Activated CD4-positive, alpha-beta memory T cell treated with anti-CD3 and anti-CD28 coated beads for 36 hours (primary cell): ENCODE data around the gene SLC36A1. TPM values are rescaled to one million over a fixed set of nuclear protein-coding genes. Genes with fewer than 3 reads are reported as not detected.

ENCODE experiments used
- CTCF ChIA-PET: fragments of 350-600 bp; sonication (Branson Sonifier 250); formaldehyde crosslinking; loops from one replicate; lab custom pipeline; 2021; ENCODE audit warnings: antibody characterized with exemption, inconsistent platforms; lab: Charles Lee
- POLR2A ChIA-PET: fragments of 350-600 bp; sonication (Branson Sonifier 250); formaldehyde crosslinking; loops from one replicate; lab custom pipeline; 2021; ENCODE audit warnings: antibody characterized with exemption; lab: Charles Lee
- DNase-seq: peaks from one replicate; pipeline ENCODE4 v3.0.0-alpha.2; 2020
- H3K27ac Mint-ChIP-seq: one replicate; pipeline ENCODE4 v1.8.0; 2021; ENCODE audit warnings: mixed read lengths
- H3K27me3 Mint-ChIP-seq: one replicate; pipeline ENCODE4 v1.8.0; 2021; ENCODE audit warnings: mixed read lengths
- H3K36me3 Mint-ChIP-seq: one replicate; pipeline ENCODE4 v1.8.0; 2021; ENCODE audit warnings: mixed read lengths
- H3K4me1 Mint-ChIP-seq: one replicate; pipeline ENCODE4 v1.8.0; 2021; ENCODE audit warnings: low read depth, mixed read lengths
- H3K4me3 Mint-ChIP-seq: one replicate; pipeline ENCODE4 v1.8.0; 2021; ENCODE audit warnings: mild to moderate bottlenecking, mixed read lengths
- H3K9me3 Mint-ChIP-seq: one replicate; pipeline ENCODE4 v1.8.0; 2021; ENCODE audit warnings: mixed read lengths
- intact Hi-C: fragments of 100-400 bp; cut with micrococcal nuclease; formaldehyde crosslinking; loops from one replicate; pipeline ENCODE4 v1.15.1; 2023
- total RNA-seq, 2 experiments: library from RNA; stranded (reverse); gene quantifications; one replicate each; pipeline ENCODE4 v1.2.3, GENCODE V29; 2021

Gene SLC36A1
- total RNA-seq, 2 experiments from 2014 or later, result 3.8 to 3.9 TPM

- intact Hi-C loops, result no loop called here
- no peaks in the 10 kb centered on the region for H3K9me3 Mint-ChIP-seq
- ChIA-PET CTCF (interaction anchor here (1.5 to 1.9 kb wide), 2 partner anchors 9 to 196 kb away, joined by 8 read pairs; partner anchors contain the start of gene SLC36A1), POLR2A (no interaction called here)
- no peak for DNase-seq
- H3K4me3 Mint-ChIP-seq, result no peak overlapping the region
- H3K27ac Mint-ChIP-seq, result no peak overlapping the region
- peaks cover 3% of the 10 kb centered on the region for H3K36me3 Mint-ChIP-seq
- H3K27me3 Mint-ChIP-seq, result no peaks in the 10 kb centered on the region
- peaks cover 6% of the 10 kb centered on the region for H3K4me1 Mint-ChIP-seq
Measured at GRCh38 chr5:151456321-151456940, 9.0 kb downstream of the SLC36A1 start.

DNA sequence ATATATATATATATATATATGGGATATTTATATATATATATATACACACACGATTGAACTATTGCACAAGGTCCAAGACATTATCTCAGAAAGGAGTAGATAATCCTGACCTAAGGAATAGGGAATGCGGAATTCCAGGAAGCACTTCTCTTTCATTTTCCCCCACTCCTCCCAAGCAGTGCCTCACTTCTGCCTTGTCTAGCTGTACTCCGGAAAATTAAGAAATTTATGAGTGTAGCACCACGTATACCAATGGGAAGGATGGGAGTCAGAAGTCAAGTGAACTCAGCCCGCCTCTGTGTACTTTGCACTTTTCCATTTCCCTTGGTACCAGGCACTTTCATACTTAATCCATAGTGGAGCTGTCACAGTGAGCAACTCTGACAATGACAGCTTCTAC is 10.9 kb downstream of the SLC36A1 start:
- POLR2A ChIA-PET, result no interaction called here
- no peaks in the 10 kb centered on the region for H3K27me3 Mint-ChIP-seq
- no peak overlapping the region for H3K27ac Mint-ChIP-seq
- DNase-seq, result no peak
- H3K9me3 Mint-ChIP-seq, result no peaks in the 10 kb centered on the region
- no peaks in the 10 kb centered on the region for H3K4me1 Mint-ChIP-seq
- H3K36me3 Mint-ChIP-seq, result peaks cover 3% of the 10 kb centered on the region
- H3K4me3 Mint-ChIP-seq, result no peak overlapping the region
- CTCF ChIA-PET, result interaction anchor here (1.0 to 2.5 kb wide), 2 partner anchors 11 to 194 kb away, joined by 3 to 18 read pairs; partner anchors contain the start of gene SLC36A1
- intact Hi-C loops, result no loop called here

DNA sequence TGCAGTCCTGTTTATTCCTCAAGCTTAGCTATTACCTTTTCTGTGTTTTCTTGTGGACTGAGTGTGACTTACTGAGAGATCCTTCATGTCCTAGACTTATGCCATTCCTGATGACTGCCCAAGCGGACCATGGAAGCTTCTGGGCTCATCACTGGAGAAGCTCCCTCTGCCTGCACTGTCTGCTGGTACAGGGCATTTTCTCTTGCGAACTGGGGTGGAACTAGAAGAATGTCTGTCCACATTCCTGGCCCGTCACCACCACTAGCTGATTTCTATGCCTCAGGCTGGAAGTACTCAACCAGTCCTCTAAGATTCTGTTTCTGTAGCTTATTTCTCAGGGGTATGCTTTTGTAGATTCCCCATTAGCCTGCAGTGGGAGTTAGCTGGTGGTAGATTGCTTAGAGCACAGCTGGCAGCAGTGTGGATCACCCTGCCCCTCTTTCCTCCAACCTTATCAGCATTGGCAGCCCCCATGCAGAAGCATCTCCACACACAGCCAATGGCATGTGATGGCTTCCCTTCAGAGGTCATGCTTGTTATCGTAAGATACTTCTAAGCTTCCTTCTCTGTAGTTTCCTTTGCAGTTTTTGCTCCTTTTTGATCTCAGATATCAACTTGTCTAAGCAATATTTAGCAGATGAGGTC is 12.4 kb downstream of the SLC36A1 start:
- no peak overlapping the region for H3K4me3 Mint-ChIP-seq
- no peak overlapping the region for H3K27ac Mint-ChIP-seq
- peaks cover 3% of the 10 kb centered on the region for H3K36me3 Mint-ChIP-seq
- no peak for DNase-seq
- no peaks in the 10 kb centered on the region for H3K4me1 Mint-ChIP-seq
- H3K9me3 Mint-ChIP-seq, result no peaks in the 10 kb centered on the region
- CTCF ChIA-PET, result interaction anchor here (0.7 to 2.6 kb wide), 5 partner anchors 9 to 193 kb away, joined by 3 to 18 read pairs (median 5); partner anchors contain the start of gene SLC36A1
- intact Hi-C loops, result no loop called here
- POLR2A ChIA-PET, result interaction anchor here (0.6 to 0.8 kb wide), 2 partner anchors 13 to 655 kb away, joined by 3 read pairs; partner anchors contain the start of gene SLC36A1
- no peaks in the 10 kb centered on the region for H3K27me3 Mint-ChIP-seq

- Mint-ChIP-seq H3K4me3 (no peak overlapping the region), H3K9me3 (no peaks in the 10 kb centered on the region), H3K27me3 (no peaks in the 10 kb centered on the region), H3K27ac (no peak overlapping the region), H3K4me1 (no peaks in the 10 kb centered on the region), H3K36me3 (peaks cover 12% of the 10 kb centered on the region)
- DNase-seq, result no peak
- CTCF ChIA-PET, result interaction anchor here (1.4 to 2.6 kb wide), 2 partner anchors 14 to 191 kb away, joined by 3 to 9 read pairs; partner anchors contain the start of gene SLC36A1
- intact Hi-C loops, result no loop called here
- POLR2A ChIA-PET, result no interaction called here
Measured at GRCh38 chr5:151461312-151461711, 13.9 kb downstream of the SLC36A1 start.

GRCh38 chr5:151463137-151464029 is 16.0 kb downstream of the SLC36A1 start:
- H3K9me3 Mint-ChIP-seq, result no peaks in the 10 kb centered on the region
- intact Hi-C loops, result no loop called here
- H3K36me3 Mint-ChIP-seq, result peaks cover 15% of the 10 kb centered on the region
- H3K4me1 Mint-ChIP-seq, result no peaks in the 10 kb centered on the region
- no peak overlapping the region for H3K4me3 Mint-ChIP-seq
- no peak overlapping the region for H3K27ac Mint-ChIP-seq
- POLR2A ChIA-PET, result no interaction called here
- no peak for DNase-seq
- CTCF ChIA-PET, result interaction anchor here (0.8 to 1.7 kb wide), 3 partner anchors 12 to 189 kb away, joined by 3 to 4 read pairs (median 4); partner anchors contain the start of gene SLC36A1
- H3K27me3 Mint-ChIP-seq, result no peaks in the 10 kb centered on the region

DNA sequence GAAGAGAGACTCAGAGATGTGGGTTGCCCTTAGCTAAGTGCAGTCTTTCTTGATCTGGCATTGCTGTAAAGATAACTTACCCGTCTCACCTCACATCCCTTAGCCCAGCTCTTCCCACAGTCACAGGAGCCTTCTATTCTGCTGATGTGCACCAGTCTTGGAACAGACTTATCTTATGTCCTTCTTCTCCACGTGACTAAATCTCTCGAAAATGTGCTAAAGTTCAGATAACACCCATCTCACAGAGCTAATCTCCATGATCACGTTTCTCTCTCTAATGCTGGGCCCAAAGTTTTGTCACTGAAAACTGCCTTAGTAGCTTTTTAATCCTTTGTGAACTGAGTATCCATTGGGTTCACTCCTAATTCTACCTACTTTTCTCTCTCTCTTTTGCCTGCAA is 16.7 kb downstream of the SLC36A1 start:
- no peak for DNase-seq
- no peaks in the 10 kb centered on the region for H3K4me1 Mint-ChIP-seq
- intact Hi-C loops, result no loop called here
- H3K27ac Mint-ChIP-seq, result no peak overlapping the region
- no peaks in the 10 kb centered on the region for H3K9me3 Mint-ChIP-seq
- H3K36me3 Mint-ChIP-seq, result peaks cover 13% of the 10 kb centered on the region
- no peak overlapping the region for H3K4me3 Mint-ChIP-seq
- ChIA-PET CTCF (interaction anchor here (0.8 to 1.7 kb wide), 3 partner anchors 11 to 188 kb away, joined by 3 to 4 read pairs (median 4); partner anchors contain the start of gene SLC36A1), POLR2A (no interaction called here)
- no peaks in the 10 kb centered on the region for H3K27me3 Mint-ChIP-seq

GRCh38 chr5:151465476-151465875 is 18.1 kb downstream of the SLC36A1 start:
- peaks cover 13% of the 10 kb centered on the region for H3K36me3 Mint-ChIP-seq
- no peak overlapping the region for H3K4me3 Mint-ChIP-seq
- POLR2A ChIA-PET, result no interaction called here
- DNase-seq, result no peak
- intact Hi-C loops, result no loop called here
- no peaks in the 10 kb centered on the region for H3K4me1 Mint-ChIP-seq
- no peak overlapping the region for H3K27ac Mint-ChIP-seq
- H3K9me3 Mint-ChIP-seq, result no peaks in the 10 kb centered on the region
- CTCF ChIA-PET, result no interaction called here
- no peaks in the 10 kb centered on the region for H3K27me3 Mint-ChIP-seq

DNA sequence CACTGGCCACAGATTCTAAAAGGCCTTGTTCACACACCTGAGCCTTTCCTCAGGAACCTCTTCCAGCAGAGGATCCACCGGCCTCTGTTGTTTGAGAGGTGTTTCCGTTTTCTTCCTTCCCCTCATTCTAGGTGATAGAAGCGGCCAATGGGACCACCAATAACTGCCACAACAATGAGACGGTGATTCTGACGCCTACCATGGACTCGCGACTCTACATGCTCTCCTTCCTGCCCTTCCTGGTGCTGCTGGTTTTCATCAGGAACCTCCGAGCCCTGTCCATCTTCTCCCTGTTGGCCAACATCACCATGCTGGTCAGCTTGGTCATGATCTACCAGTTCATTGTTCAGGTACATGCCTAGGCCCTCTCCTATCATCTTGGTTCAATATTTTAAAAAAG is 20.2 kb downstream of the SLC36A1 start:
- Mint-ChIP-seq H3K27me3 (no peaks in the 10 kb centered on the region), H3K36me3 (peaks cover 13% of the 10 kb centered on the region), H3K27ac (no peak overlapping the region), H3K4me3 (no peak overlapping the region), H3K9me3 (no peaks in the 10 kb centered on the region), H3K4me1 (no peaks in the 10 kb centered on the region)
- intact Hi-C loops, result no loop called here
- CTCF ChIA-PET, result no interaction called here
- POLR2A ChIA-PET, result no interaction called here
- no peak for DNase-seq

GRCh38 chr5:151469386-151469785 is 22.0 kb downstream of the SLC36A1 start:
- DNase-seq, result no peak
- Mint-ChIP-seq H3K27ac (no peak overlapping the region), H3K4me1 (no peaks in the 10 kb centered on the region), H3K4me3 (no peak overlapping the region), H3K27me3 (no peaks in the 10 kb centered on the region), H3K36me3 (peaks cover 13% of the 10 kb centered on the region), H3K9me3 (no peaks in the 10 kb centered on the region)
- ChIA-PET CTCF (no interaction called here), POLR2A (no interaction called here)
- intact Hi-C loops, result no loop called here

DNA sequence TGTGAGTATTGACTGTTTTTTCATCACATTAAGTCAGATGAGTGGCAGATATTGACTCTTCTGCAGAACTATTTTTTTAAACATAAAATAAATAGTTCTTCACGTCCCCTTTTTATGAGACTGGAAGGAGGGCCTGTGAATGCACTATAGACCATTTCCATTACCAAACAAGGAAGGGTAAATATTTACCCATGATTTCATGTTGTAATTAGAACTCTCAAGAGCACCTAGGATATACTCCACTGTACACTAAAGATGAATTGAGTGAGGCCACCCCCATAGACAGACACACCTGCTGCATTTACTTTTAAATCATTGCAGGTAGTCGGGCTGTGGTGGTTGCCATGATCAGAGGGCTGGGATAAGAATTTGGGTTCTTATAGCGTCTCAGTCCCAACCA is 22.6 kb downstream of the SLC36A1 start:
- CTCF ChIA-PET, result no interaction called here
- Mint-ChIP-seq H3K9me3 (no peaks in the 10 kb centered on the region), H3K36me3 (peaks cover 11% of the 10 kb centered on the region), H3K4me3 (no peak overlapping the region), H3K27me3 (no peaks in the 10 kb centered on the region), H3K27ac (no peak overlapping the region), H3K4me1 (no peaks in the 10 kb centered on the region)
- intact Hi-C loops, result no loop called here
- POLR2A ChIA-PET, result no interaction called here
- DNase-seq, result no peak

DNA sequence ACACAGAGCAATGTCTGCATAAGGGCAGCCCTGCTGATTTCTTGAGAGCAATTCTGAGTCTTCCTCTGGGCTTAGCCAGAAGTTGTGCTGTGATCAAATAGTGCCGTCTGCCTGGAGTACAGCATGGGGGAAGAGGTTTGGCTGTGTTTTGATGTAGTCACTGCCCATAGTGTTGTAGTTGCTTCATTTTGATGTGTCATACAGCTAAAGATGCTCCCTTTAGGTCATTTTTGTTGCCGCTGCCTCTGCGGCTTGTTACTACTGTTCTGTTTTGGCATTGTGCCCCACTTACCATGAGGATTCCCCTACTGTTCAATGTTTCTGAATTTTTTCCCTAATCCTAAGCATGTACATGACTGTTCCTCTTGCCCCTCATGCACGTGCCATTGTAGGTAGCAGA is 23.0 kb downstream of the SLC36A1 start:
- H3K4me1 Mint-ChIP-seq, result no peaks in the 10 kb centered on the region
- no peak overlapping the region for H3K27ac Mint-ChIP-seq
- POLR2A ChIA-PET, result no interaction called here
- no peak for DNase-seq
- no peaks in the 10 kb centered on the region for H3K9me3 Mint-ChIP-seq
- intact Hi-C loops, result no loop called here
- H3K4me3 Mint-ChIP-seq, result no peak overlapping the region
- CTCF ChIA-PET, result no interaction called here
- peaks cover 8% of the 10 kb centered on the region for H3K36me3 Mint-ChIP-seq
- no peaks in the 10 kb centered on the region for H3K27me3 Mint-ChIP-seq

DNA sequence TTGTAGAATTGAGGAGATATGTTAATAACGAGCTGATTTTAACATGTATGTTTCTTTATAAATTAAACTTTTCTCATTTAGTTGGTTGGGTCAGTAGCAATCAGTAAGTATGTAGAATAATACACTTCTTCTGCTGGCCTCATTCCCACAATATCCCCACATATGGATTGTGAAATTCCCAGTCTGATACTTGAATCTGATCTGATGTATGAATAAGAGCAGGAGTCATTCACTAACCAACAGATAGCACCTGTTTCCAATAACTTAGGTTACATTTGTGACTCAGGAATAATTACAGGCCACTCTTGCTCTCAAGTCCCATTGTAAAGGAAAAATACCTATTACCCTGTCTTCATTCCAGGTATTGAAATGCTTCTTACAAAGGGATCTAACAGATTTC is 23.9 kb downstream of the SLC36A1 start:
- no peak overlapping the region for H3K27ac Mint-ChIP-seq
- intact Hi-C loops, result no loop called here
- no peaks in the 10 kb centered on the region for H3K27me3 Mint-ChIP-seq
- H3K4me1 Mint-ChIP-seq, result no peaks in the 10 kb centered on the region
- peaks cover 5% of the 10 kb centered on the region for H3K36me3 Mint-ChIP-seq
- DNase-seq, result no peak
- no peak overlapping the region for H3K4me3 Mint-ChIP-seq
- H3K9me3 Mint-ChIP-seq, result no peaks in the 10 kb centered on the region
- CTCF ChIA-PET, result no interaction called here
- POLR2A ChIA-PET, result no interaction called here
